GM12874 (cell line): Measurements from ENCODE around the gene ERGIC1.
A peak's percentile ranks its signal among the peaks of the same experiment; 100 is the strongest.

Experiments
- CTCF ChIP-seq: IDR thresholded peaks from 2 replicates; pipeline ENCODE4 v1.5.1; 2011; ENCODE audit warnings: low read depth, mild to moderate bottlenecking, control low read depth, low read length, moderate library complexity; ENCODE audit not compliant: insufficient read depth

Gene ERGIC1

GRCh38 chr5:172979778-172980177, 145.7 kb downstream of the ERGIC1 start:
- no peak for TF ChIP-seq CTCF

GRCh38 chr5:172981931-172982330, 147.9 kb downstream of the ERGIC1 start:
- TF ChIP-seq CTCF = no peak

- TF ChIP-seq CTCF = no peak
These were observed 149.6 kb downstream of the ERGIC1 start, which contains the start of gene ATP6V0E1 for GRCh38 chr5:172983542-172984243. TSS of gene ATP6V0E1 (plus strand) at chr5:172983771. CDS start at chr5:172983861, 90 bp downstream.

GRCh38 chr5:172984244-172984953, 150.3 kb downstream of the ERGIC1 start:
- peak; percentile 60 for TF ChIP-seq CTCF

GRCh38 chr5:172985596-172985995, 151.5 kb downstream of the ERGIC1 start:
- no peak for TF ChIP-seq CTCF

GRCh38 chr5:172988276-172988675, 154.2 kb downstream of the ERGIC1 start:
- TF ChIP-seq CTCF = no peak

GRCh38 chr5:172990776-172991175, 156.7 kb downstream of the ERGIC1 start:
- TF ChIP-seq CTCF = no peak
